NCI-H1092 treated with DMSO at 0.1 percent for 48 hours (cell line): ENCODE data around the gene THEMIS.
"Not testable (repeated sequence)": the region's sequence is repeated elsewhere in the genome, so short reads cannot be mapped to it uniquely, and the experiment has no call there.

Source experiments
- DNase-seq: peaks from one replicate; lab custom pipeline; 2025; lab: John Stamatoyannopoulos, UW

THEMIS gene

DNA sequence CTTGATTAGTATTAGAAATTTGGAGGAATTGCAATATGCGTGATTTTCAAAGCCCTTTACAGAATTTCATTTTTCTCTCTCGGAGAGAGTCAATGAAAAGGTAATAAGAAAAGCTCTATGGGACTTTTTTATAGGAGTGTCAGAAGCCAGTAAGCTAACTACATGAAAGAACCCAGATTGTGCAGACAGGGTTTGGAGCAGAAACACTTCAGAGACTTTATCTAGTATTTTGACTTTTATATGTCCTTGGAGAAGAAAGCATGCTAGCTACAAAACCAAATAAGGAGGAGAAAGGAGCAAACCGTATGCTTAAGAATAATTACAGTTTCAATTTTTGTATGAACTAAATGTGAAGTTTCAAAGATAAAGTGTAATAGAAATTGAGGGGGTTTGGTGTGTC lies 182.2 kb downstream of the THEMIS start:
- DNase-seq, result no peak

DNA sequence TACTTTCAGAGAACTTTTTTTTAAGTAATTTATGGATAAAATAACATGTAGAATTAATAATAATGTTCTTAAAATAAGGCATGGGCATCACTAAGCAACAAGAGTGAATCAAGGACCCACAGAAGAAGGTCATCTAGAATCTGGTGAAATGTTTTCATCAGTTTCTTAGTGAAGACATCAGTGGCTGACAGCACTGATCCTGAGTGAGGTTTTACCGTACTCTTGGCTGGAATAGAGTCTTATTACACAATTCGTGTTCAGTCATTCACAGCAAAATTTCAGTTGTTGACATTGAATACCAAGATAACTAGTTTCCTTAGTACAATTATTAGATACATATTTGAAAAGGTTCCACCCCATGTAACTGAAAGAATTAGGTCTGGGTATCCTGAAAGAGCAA lies 183.5 kb downstream of the THEMIS start:
- DNase-seq, result no peak

DNA sequence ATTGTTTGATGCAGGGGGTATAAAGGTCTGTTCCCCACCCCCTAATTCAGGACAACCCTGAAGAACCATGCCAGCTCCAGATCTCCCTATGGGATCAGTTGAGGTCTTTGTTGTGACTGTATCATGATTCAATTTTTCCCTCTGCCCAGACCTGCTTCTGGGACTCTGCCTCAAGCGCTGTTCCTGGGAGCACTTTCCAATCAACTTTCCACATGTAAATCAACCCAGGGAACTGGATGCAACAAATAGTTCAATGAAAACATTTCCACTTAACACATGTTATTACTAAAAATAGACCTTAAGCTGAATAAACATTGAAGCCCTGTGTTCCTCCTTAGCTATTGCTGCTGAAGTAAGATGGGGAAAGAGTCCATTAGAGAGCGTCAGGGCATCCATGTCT lies 184.4 kb downstream of the THEMIS start:
- no peak for DNase-seq

DNA sequence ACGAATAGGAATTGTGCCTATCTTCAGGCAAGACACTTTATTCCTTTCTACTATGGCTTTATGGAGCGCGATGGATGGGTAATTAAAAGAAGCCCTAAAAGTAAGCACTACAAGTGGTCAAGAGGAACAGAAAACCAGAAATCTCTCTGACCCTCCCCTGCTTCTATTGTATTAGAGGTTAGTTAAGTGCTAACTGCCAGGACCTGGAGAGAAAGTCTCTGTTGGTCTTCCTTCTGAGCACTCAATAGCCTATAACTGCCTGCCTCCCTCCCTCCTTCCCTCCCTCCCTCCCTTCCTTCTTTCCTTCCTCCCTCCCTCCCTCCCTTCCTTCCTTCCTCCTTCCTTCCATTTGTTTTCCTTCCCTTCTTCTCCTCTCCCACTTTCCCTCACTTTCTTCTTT lies 190.2 kb downstream of the THEMIS start:
- no peak for DNase-seq

DNA sequence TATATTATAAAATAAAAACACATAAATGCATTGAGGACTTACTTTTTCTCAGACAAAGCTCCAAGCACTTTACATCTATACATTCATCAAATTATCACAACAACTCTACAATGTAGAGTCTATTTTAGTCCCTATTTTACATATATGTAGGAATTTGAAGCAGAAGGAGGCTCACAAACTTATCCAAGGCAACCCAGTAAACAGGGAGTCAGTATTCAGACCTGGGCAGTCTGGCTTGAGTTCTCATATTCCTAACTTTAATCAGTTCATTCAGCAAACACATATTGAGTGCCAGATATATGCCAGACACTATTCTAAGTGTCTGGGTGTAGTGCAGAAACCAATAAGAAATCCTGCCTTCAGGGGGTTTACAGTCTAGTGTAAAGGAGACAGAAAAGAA lies 194.6 kb downstream of the THEMIS start:
- no peak for DNase-seq

DNA sequence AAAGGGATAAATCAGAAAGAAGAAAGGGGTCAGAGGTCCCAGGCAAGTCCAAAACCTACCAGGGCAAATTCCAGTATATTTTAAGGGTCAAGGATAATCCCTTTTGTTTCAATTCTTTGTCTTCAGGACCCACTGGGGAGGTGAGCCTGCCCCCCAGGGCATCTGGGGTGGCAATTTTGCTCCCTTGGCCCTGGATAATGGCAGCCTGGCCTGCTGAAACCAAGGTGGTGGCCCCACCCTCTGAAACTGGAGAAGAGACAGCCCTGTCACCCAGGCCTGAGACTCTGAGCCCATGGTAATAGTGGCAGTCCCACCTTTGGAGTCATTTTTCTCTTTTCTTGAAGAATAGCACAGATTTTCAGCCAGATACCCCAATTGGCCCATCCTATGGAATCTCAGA lies 205.8 kb downstream of the THEMIS start:
- no peak for DNase-seq

DNA sequence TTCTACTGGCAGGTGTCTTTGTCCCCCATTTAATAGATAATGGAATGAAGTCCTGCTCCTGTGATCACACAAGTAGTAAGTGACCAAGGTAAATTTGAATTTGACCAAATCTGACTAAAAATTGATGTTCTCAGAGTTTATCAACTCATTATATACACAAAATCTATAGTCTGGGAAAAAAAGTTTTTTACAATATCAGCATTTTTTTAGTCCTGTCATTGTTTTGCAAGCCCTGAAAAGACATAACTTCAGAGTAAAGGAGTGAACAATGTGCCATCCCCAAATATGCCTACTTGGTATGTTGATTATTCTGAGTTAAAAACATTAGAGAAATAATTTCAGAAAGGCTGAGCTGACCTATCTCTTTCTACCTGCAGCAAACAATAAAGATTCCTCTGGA lies 209.7 kb downstream of the THEMIS start:
- DNase-seq, result no peak

DNA sequence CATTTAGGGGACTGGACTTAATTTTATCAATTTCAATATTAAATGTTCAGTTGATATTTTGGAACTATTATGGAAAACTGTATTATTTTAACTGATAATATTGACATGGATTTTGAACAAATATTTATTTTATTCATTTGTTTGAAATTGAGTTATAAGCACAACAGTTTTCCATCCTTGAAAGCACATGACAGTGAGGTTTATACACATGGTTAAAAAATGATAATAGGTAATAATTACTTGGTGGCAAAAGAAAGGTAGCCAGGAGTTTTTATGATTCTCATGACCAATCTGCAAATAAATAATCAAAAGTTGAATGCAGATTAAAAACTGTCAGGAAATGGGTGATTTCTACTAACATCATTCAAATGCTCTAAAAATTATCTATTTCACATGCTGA lies 210.3 kb downstream of the THEMIS start:
- no peak for DNase-seq

DNA sequence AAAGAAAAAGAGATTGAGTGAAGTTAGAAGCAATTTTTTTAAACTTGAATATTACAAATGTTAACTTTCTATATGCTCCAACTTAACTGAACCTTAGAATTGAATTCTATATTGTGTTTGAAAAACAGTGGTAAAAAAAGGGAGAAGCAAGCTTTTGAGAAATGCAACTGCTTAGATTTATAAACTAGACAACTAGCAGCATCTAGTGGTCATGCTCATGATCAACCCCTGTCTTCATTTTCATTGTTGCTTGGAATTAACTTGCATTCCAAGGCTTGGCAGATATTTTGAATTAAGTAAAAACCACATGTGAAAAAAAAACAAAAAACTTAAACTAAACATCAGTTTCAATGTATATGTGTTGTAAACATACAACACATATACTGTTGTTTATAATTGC lies 210.8 kb downstream of the THEMIS start:
- DNase-seq, result no peak

DNA sequence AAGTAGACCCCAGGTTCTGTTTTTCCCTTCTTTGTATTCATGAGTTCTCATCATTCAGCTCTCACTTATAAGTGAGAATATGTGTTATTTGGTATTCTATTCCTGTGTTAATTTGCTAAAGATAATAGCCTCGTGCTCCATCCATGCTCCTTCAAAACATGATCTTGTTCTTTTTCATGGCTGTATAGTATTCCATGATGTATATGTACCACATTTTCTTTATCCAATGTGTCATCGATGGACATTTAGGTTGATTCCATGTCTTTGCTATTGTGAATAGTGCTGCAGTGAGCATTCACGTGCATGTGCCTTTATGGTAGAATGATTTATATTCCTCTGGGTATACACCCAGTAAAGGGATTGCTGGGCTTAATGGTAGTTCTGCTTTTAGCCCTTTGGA lies 213.4 kb downstream of the THEMIS start:
- not testable (repeated sequence) for DNase-seq

DNA sequence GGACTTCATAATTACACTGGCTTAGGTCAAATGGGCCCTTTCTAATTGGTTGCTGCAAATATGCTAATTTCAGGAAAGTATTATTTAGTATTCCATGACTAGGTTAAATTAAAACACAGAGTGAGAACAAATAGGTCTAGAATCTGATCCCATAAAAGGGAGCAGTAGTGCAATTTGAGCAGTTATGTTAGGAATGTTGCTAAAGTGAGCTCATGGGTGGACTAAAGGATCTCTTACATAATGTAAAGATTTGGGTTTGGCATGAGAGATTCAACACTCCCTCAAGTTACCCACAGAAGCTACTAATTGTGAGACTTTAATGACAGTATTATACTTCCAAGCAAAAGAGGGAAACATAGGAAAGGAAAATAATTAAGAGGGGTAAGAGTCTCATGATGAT lies 214.8 kb downstream of the THEMIS start:
- DNase-seq, result no peak

DNA sequence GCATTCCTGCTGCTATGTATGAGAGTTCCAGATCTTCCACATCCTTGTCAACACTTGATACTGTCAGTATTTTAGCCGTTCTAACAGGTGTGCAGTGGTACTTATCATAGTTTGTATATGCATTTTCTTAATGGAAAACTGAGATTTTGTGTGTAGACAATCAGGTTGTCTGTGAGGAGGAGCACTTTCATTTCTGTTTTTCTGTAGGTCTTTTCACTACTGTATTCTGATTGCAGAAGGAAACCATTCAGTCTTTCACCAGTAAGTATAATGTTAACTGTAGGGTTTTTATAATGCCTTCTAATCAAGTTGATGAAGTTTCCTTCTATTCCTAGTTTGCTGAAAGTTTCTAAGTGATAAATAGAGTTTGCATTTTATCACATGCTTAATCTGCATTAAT lies 216.4 kb downstream of the THEMIS start:
- DNase-seq, result no peak
